ENCODE results near the gene NOD2. TPM values are rescaled to one million over a fixed set of nuclear protein-coding genes. Genes with fewer than 3 reads are reported as not detected.
A peak's percentile ranks its signal among the peaks of the same experiment; 100 is the strongest.

The NOD2 gene
- total and polyA plus RNA-seq, 4 donors, result 0.35 to 1.3 (median 0.48) TPM

- Histone ChIP-seq H3K27ac (ENCODE audit: low read depth in 1 of 2, low read length in 2 of 2) (no peak overlapping the region), H3K27me3 (ENCODE audit: control insufficient read depth in 4 of 4, insufficient read depth in 4 of 4, low read length in 3 of 4) (no peaks in the 10 kb centered on the region), H3K36me3 (ENCODE audit: control insufficient read depth in 4 of 4, insufficient read depth in 3 of 4, low read depth in 1 of 4, low read length in 3 of 4) (peaks cover 3 to 27% (median 11%) of the 10 kb centered on the region in 4 donors), H3K4me1 (ENCODE audit: control insufficient read depth in 4 of 4, insufficient read depth in 4 of 4, low read length in 3 of 4) (peaks cover 0 to 24% (median 10%) of the 10 kb centered on the region in 4 donors), H3K9me3 (ENCODE audit: control insufficient read depth in 4 of 4, low read length in 3 of 4) (no peaks in the 10 kb centered on the region), H3K9ac (ENCODE audit: low read depth in 1 of 2, low read length in 2 of 2) (peak overlapping the region in 1 of 2 donors; percentile 25), H3K4me3 (ENCODE audit: low read depth in 1 of 3, low read length in 3 of 3) (no peak overlapping the region)
- DNase-seq (ENCODE audit: low spot score), result no peak
- WGBS, result 61% methylated on average over 7 of the region's 7 CpGs
- TF ChIP-seq FOXA2 (IDR thresholded peaks at IDR 0.05) (no peak), NR2F2 (IDR thresholded peaks at IDR 0.05) (no peak), HNF4A (conservative IDR thresholded peaks at IDR 0.05) (no peak), RAD21 (IDR thresholded peaks at IDR 0.05) (peak; percentile 77 to 81), EGR1 (IDR thresholded peaks at IDR 0.05; ENCODE audit: low read depth in 2 of 2) (no peak), HNF4G (IDR thresholded peaks at IDR 0.05) (no peak), CTCF (IDR thresholded peaks at IDR 0.05; ENCODE audit: low read depth, low read length, missing input control) (peak; percentile 31), ATF3 (IDR thresholded peaks at IDR 0.05) (no peak), YY1 (IDR thresholded peaks at IDR 0.05) (peak; percentile 45), RXRA (IDR thresholded peaks at IDR 0.05) (no peak), REST (IDR thresholded peaks at IDR 0.05) (no peak), ZBTB33 (IDR thresholded peaks at IDR 0.05) (no peak), GABPA (IDR thresholded peaks at IDR 0.05 in 1 of 2, conservative IDR thresholded peaks at IDR 0.05 in 1 of 2) (no peak), SP1 (IDR thresholded peaks at IDR 0.05) (no peak), JUND (IDR thresholded peaks at IDR 0.05) (no peak), TAF1 (conservative IDR thresholded peaks at IDR 0.05) (no peak), FOXA1 (IDR thresholded peaks at IDR 0.05) (no peak), MAX (IDR thresholded peaks at IDR 0.05) (no peak)
Measured at GRCh38 chr16:50747207-50747956, 54.0 kb downstream of the NOD2 start.

Measured in liver (tissue), 9 donors.